Measurements from ENCODE around the gene TMEM132D. TPM values are rescaled to one million over a fixed set of nuclear protein-coding genes. Genes with fewer than 3 reads are reported as not detected.

Gene TMEM132D
- total and polyA plus RNA-seq, 2 of the 8 experiments (the other 6 are each of a cell fraction or from before 2014, with no cell fraction given) = 3.5 to 10.1 TPM

DNA sequence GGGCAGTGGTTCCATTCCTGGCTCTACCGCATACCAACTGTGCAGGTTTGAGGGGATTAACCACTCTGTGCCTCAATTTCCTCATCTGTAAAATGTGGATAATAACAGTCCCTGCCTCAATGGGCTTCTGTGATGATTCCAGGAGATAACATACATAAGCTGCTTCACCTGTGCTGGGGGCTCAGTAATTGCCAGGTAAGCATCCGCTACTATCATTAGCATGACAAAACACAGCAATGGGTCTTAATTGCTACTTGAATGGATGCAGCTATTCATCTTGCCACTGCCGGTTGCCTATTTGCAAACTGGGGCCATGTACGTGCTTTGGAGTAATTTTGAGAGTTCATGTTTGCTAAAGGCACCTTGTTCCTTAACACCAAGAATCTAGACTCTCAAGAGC, 132.6 kb downstream of the TMEM132D start (continued):
- TF ChIP-seq, protein P1, sequence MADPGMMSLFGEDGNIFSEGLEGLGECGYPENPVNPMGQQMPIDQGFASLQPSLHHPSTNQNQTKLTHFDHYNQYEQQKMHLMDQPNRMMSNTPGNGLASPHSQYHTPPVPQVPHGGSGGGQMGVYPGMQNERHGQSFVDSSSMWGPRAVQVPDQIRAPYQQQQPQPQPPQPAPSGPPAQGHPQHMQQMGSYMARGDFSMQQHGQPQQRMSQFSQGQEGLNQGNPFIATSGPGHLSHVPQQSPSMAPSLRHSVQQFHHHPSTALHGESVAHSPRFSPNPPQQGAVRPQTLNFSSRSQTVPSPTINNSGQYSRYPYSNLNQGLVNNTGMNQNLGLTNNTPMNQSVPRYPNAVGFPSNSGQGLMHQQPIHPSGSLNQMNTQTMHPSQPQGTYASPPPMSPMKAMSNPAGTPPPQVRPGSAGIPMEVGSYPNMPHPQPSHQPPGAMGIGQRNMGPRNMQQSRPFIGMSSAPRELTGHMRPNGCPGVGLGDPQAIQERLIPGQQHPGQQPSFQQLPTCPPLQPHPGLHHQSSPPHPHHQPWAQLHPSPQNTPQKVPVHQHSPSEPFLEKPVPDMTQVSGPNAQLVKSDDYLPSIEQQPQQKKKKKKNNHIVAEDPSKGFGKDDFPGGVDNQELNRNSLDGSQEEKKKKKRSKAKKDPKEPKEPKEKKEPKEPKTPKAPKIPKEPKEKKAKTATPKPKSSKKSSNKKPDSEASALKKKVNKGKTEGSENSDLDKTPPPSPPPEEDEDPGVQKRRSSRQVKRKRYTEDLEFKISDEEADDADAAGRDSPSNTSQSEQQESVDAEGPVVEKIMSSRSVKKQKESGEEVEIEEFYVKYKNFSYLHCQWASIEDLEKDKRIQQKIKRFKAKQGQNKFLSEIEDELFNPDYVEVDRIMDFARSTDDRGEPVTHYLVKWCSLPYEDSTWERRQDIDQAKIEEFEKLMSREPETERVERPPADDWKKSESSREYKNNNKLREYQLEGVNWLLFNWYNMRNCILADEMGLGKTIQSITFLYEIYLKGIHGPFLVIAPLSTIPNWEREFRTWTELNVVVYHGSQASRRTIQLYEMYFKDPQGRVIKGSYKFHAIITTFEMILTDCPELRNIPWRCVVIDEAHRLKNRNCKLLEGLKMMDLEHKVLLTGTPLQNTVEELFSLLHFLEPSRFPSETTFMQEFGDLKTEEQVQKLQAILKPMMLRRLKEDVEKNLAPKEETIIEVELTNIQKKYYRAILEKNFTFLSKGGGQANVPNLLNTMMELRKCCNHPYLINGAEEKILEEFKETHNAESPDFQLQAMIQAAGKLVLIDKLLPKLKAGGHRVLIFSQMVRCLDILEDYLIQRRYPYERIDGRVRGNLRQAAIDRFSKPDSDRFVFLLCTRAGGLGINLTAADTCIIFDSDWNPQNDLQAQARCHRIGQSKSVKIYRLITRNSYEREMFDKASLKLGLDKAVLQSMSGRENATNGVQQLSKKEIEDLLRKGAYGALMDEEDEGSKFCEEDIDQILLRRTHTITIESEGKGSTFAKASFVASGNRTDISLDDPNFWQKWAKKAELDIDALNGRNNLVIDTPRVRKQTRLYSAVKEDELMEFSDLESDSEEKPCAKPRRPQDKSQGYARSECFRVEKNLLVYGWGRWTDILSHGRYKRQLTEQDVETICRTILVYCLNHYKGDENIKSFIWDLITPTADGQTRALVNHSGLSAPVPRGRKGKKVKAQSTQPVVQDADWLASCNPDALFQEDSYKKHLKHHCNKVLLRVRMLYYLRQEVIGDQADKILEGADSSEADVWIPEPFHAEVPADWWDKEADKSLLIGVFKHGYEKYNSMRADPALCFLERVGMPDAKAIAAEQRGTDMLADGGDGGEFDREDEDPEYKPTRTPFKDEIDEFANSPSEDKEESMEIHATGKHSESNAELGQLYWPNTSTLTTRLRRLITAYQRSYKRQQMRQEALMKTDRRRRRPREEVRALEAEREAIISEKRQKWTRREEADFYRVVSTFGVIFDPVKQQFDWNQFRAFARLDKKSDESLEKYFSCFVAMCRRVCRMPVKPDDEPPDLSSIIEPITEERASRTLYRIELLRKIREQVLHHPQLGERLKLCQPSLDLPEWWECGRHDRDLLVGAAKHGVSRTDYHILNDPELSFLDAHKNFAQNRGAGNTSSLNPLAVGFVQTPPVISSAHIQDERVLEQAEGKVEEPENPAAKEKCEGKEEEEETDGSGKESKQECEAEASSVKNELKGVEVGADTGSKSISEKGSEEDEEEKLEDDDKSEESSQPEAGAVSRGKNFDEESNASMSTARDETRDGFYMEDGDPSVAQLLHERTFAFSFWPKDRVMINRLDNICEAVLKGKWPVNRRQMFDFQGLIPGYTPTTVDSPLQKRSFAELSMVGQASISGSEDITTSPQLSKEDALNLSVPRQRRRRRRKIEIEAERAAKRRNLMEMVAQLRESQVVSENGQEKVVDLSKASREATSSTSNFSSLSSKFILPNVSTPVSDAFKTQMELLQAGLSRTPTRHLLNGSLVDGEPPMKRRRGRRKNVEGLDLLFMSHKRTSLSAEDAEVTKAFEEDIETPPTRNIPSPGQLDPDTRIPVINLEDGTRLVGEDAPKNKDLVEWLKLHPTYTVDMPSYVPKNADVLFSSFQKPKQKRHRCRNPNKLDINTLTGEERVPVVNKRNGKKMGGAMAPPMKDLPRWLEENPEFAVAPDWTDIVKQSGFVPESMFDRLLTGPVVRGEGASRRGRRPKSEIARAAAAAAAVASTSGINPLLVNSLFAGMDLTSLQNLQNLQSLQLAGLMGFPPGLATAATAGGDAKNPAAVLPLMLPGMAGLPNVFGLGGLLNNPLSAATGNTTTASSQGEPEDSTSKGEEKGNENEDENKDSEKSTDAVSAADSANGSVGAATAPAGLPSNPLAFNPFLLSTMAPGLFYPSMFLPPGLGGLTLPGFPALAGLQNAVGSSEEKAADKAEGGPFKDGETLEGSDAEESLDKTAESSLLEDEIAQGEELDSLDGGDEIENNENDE (IDR thresholded peaks at IDR 0.05; ENCODE audit: insufficient replicate concordance, low read length) = no peak
- TF ChIP-seq RFX5 (IDR thresholded peaks at IDR 0.05; ENCODE audit: borderline replicate concordance, low read depth, low read length) = no peak
- TF ChIP-seq, protein P2, sequence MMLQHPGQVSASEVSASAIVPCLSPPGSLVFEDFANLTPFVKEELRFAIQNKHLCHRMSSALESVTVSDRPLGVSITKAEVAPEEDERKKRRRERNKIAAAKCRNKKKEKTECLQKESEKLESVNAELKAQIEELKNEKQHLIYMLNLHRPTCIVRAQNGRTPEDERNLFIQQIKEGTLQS (IDR thresholded peaks at IDR 0.05; ENCODE audit: insufficient read depth, low read depth, low read length) = no peak
- peak; percentile 73 to 78; a peak in 2 of 4 replicates for TF ChIP-seq HDAC2 (IDR thresholded peaks at IDR 0.05; ENCODE audit: borderline replicate concordance in 1 of 2, low read depth in 2 of 2, low read length in 2 of 2)
- TF ChIP-seq SP2 (IDR thresholded peaks at IDR 0.05; ENCODE audit: low read length) = no peak
- TF ChIP-seq CBX5 (IDR thresholded peaks at IDR 0.05; ENCODE audit: low read depth, low read length) = no peak
- TF ChIP-seq, protein P3, sequence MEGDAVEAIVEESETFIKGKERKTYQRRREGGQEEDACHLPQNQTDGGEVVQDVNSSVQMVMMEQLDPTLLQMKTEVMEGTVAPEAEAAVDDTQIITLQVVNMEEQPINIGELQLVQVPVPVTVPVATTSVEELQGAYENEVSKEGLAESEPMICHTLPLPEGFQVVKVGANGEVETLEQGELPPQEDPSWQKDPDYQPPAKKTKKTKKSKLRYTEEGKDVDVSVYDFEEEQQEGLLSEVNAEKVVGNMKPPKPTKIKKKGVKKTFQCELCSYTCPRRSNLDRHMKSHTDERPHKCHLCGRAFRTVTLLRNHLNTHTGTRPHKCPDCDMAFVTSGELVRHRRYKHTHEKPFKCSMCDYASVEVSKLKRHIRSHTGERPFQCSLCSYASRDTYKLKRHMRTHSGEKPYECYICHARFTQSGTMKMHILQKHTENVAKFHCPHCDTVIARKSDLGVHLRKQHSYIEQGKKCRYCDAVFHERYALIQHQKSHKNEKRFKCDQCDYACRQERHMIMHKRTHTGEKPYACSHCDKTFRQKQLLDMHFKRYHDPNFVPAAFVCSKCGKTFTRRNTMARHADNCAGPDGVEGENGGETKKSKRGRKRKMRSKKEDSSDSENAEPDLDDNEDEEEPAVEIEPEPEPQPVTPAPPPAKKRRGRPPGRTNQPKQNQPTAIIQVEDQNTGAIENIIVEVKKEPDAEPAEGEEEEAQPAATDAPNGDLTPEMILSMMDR (IDR thresholded peaks at IDR 0.05; ENCODE audit: control extremely low read depth in 1 of 3, insufficient read depth in 1 of 3, low read depth in 1 of 3, low read length in 3 of 3) = no peak
- no peak for TF ChIP-seq RXRA (IDR thresholded peaks at IDR 0.05; ENCODE audit: insufficient read depth, low read depth, low read length)

Data from H1 (cell line).